Mesenchymal stem cell (in vitro differentiated cells and primary cell): ENCODE results near the gene EGR1.

ENCODE experiments used
- DNase-seq: peaks from one replicate; pipeline ENCODE4 v3.0.0-alpha.2; 2013
- H2AFZ ChIP-seq: one replicate; pipeline ENCODE4 v1.6.1; 2013; ENCODE audit warnings: low read depth, mild to moderate bottlenecking, control low read depth, inconsistent platforms, low read length, moderate library complexity
- H2AK5ac ChIP-seq: 2 replicates; pipeline ENCODE4 v1.6.1; 2013; ENCODE audit warnings: low read length, moderate library complexity, mild to moderate bottlenecking, inconsistent platforms; ENCODE audit not compliant: severe bottlenecking
- H2BK120ac ChIP-seq: one replicate; pipeline ENCODE4 v1.6.1; 2013; ENCODE audit warnings: low read depth, mild to moderate bottlenecking, inconsistent platforms, low read length, moderate library complexity
- H2BK12ac ChIP-seq, 2 experiments: one replicate each; pipeline ENCODE4 v1.6.1; 2013; ENCODE audit warnings: inconsistent platforms in 2 of 2, low read length in 2 of 2, mild to moderate bottlenecking in 2 of 2, moderate library complexity in 2 of 2, control low read depth in 1 of 2
- H2BK15ac ChIP-seq: one replicate; pipeline ENCODE4 v1.6.1; 2013; ENCODE audit warnings: mild to moderate bottlenecking, low read depth, inconsistent platforms; ENCODE audit not compliant: poor library complexity, severe bottlenecking
- H2BK5ac ChIP-seq: 2 replicates; pipeline ENCODE4 v1.6.1; 2013; ENCODE audit warnings: low read depth, mild to moderate bottlenecking, low read length, control low read depth, inconsistent platforms; ENCODE audit not compliant: poor library complexity, severe bottlenecking
- H3K14ac ChIP-seq, 2 experiments: one replicate each; pipeline ENCODE4 v1.6.1; 2013; ENCODE audit warnings: inconsistent platforms in 2 of 2, low read length in 2 of 2, control low read depth in 1 of 2, mild to moderate bottlenecking in 1 of 2, moderate library complexity in 1 of 2
- H3K18ac ChIP-seq, 2 experiments: one replicate each; pipeline ENCODE4 v1.6.1; 2013; ENCODE audit warnings: inconsistent platforms in 2 of 2, low read length in 2 of 2, control low read depth in 1 of 2, low read depth in 1 of 2, mild to moderate bottlenecking in 1 of 2
- H3K23ac ChIP-seq, 2 experiments: one replicate each; pipeline ENCODE4 v1.6.1; 2013; ENCODE audit warnings: inconsistent platforms in 2 of 2, low read length in 2 of 2, mild to moderate bottlenecking in 2 of 2, moderate library complexity in 2 of 2, control low read depth in 1 of 2
- H3K27ac ChIP-seq: 2 replicates; pipeline ENCODE4 v1.5.1; 2013; ENCODE audit warnings: mild to moderate bottlenecking, moderate library complexity, low read length, control low read depth, inconsistent platforms; ENCODE audit not compliant: poor library complexity, severe bottlenecking
- H3K27me3 ChIP-seq, 2 experiments: 2 replicates each; pipeline versions ENCODE4 v1.6.1 to v1.7.0; 2013; ENCODE audit warnings: low read length in 2 of 2, mild to moderate bottlenecking in 2 of 2, moderate library complexity in 2 of 2, control low read depth in 1 of 2, inconsistent platforms in 1 of 2; ENCODE audit not compliant: control insufficient read depth in 1 of 2, insufficient read depth in 1 of 2
- H3K36me3 ChIP-seq, 2 experiments: 2 replicates each; pipeline versions ENCODE4 v1.6.1 to v1.7.0; 2013; ENCODE audit warnings: low read length in 2 of 2, control low read depth in 1 of 2, inconsistent platforms in 1 of 2, low read depth in 1 of 2, mild to moderate bottlenecking in 1 of 2; ENCODE audit not compliant: insufficient read depth in 2 of 2, control insufficient read depth in 1 of 2
- H3K4ac ChIP-seq, 2 experiments: one replicate each; pipeline ENCODE4 v1.6.1; 2013; ENCODE audit warnings: inconsistent platforms in 2 of 2, low read length in 2 of 2, mild to moderate bottlenecking in 2 of 2, moderate library complexity in 2 of 2, control low read depth in 1 of 2, low read depth in 1 of 2
- H3K4me1 ChIP-seq: 2 replicates; pipeline ENCODE4 v1.6.1; 2013; ENCODE audit warnings: low read depth, low read length, control low read depth; ENCODE audit not compliant: control insufficient read depth, insufficient read depth
- H3K4me2 ChIP-seq: 2 replicates; pipeline ENCODE4 v1.6.1; 2013; ENCODE audit warnings: low read length, mild to moderate bottlenecking, inconsistent platforms; ENCODE audit not compliant: poor library complexity, severe bottlenecking
- H3K4me3 ChIP-seq, 2 experiments: 2 replicates each; pipeline versions ENCODE4 v1.5.1 to v1.7.0; 2013; ENCODE audit warnings: low read length in 2 of 2, mild to moderate bottlenecking in 2 of 2, control low read depth in 1 of 2, low read depth in 1 of 2; ENCODE audit not compliant: insufficient read depth in 1 of 2
- H3K79me1 ChIP-seq: replicated peaks from 2 replicates; pipeline ENCODE4 v1.6.1; 2013; ENCODE audit warnings: mild to moderate bottlenecking, control low read depth, low read length, inconsistent platforms; ENCODE audit not compliant: poor library complexity, severe bottlenecking
- H3K9ac ChIP-seq: 2 replicates; pipeline ENCODE4 v1.7.0; 2013; ENCODE audit warnings: mild to moderate bottlenecking, low read length, moderate library complexity
- H3K9me3 ChIP-seq: 2 replicates; pipeline ENCODE4 v1.7.0; 2013; ENCODE audit warnings: mild to moderate bottlenecking, low read length; ENCODE audit not compliant: control insufficient read depth
- H4K8ac ChIP-seq: one replicate; pipeline ENCODE4 v1.6.1; 2013; ENCODE audit warnings: inconsistent platforms, mild to moderate bottlenecking, low read length, moderate library complexity
- H4K91ac ChIP-seq: one replicate; pipeline ENCODE4 v1.6.1; 2013; ENCODE audit warnings: mild to moderate bottlenecking, low read length, inconsistent platforms
- WGBS: methylation state at CpG from one replicate; pipeline ENCODE4 v1.1.7; 2013; ENCODE audit warnings: mixed read lengths; 5-methylcytosine and 5-hydroxymethylcytosine counted together

EGR1 gene

GRCh38 chr5:138444774-138445546 is 20.3 kb upstream of the EGR1 start:
- no peak overlapping the region for H3K23ac ChIP-seq
- H3K4me1 ChIP-seq = peaks cover 16% of the 10 kb centered on the region
- H2BK12ac ChIP-seq = no peak overlapping the region
- no peaks in the 10 kb centered on the region for H3K9me3 ChIP-seq
- DNase-seq = no peak
- no peak overlapping the region for H4K91ac ChIP-seq
- peaks cover 0 to 4% of the 10 kb centered on the region in 2 experiments for H3K27me3 ChIP-seq
- H3K4me3 ChIP-seq = no peak overlapping the region
- H4K8ac ChIP-seq = no peak overlapping the region
- no peak overlapping the region for H2BK120ac ChIP-seq
- no peak overlapping the region for H2AFZ ChIP-seq
- no peak overlapping the region for H2BK15ac ChIP-seq
- H3K36me3 ChIP-seq = peaks cover 0 to 8% of the 10 kb centered on the region in 2 experiments
- H3K79me1 ChIP-seq = no peaks in the 10 kb centered on the region
- H3K9ac ChIP-seq = no peak overlapping the region
- no peak overlapping the region for H2BK5ac ChIP-seq
- no peak overlapping the region for H3K18ac ChIP-seq
- no peak overlapping the region for H3K4me2 ChIP-seq
- WGBS = 94% methylated on average over 22 of the region's 22 CpGs
- no peak overlapping the region for H3K27ac ChIP-seq
- H3K14ac ChIP-seq = no peak overlapping the region
- no peak overlapping the region for H2AK5ac ChIP-seq
- H3K4ac ChIP-seq = no peak overlapping the region

DNA sequence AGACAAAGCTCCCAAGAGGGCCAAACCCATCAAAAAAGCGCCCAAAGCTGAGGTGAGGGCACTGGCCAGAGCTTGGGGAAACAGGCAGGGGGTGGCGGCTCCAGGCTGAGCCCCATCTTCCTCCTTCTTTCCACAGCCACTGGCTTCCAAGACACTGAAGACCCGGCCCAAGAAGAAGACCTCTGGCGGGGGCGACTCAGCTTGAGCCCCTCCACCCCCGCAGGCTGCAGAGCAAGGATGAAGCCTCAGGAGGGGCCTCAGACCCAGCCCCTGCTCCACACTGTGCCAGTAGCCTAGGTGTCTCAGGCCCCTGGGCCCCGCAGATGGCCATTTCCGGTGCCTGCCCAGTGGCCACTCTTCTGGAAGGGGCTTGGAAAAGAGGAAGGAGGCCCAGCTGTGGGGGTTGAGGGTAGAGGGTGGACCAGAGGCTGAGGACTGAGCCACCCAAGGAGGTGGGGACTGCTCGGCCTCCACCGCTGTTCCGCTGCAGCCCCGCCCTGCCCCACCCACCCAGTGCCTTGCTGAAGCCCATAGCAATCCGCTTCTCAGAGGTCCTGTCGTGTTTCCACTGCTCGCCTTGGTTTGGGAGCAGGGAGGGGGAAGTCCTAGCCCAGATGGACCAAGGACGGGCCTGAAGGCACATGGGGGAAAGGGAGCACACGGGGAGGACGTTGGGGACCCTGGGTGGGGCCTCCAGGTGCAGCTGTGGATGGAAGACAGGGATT is 19.6 kb upstream of the EGR1 start:
- Histone ChIP-seq H3K4me1 (peaks cover 15% of the 10 kb centered on the region), H3K4me2 (no peak overlapping the region), H3K79me1 (no peaks in the 10 kb centered on the region), H3K27me3 (peaks cover 0 to 4% of the 10 kb centered on the region in 2 experiments), H3K18ac (no peak overlapping the region), H3K36me3 (peaks cover 0 to 8% of the 10 kb centered on the region in 2 experiments), H3K9me3 (no peaks in the 10 kb centered on the region), H4K8ac (no peak overlapping the region), H3K14ac (no peak overlapping the region), H2BK12ac (no peak overlapping the region), H4K91ac (no peak overlapping the region), H3K4me3 (no peak overlapping the region), H3K23ac (no peak overlapping the region), H3K9ac (no peak overlapping the region), H3K4ac (no peak overlapping the region), H2BK5ac (no peak overlapping the region), H3K27ac (no peak overlapping the region), H2AFZ (no peak overlapping the region), H2AK5ac (no peak overlapping the region), H2BK120ac (no peak overlapping the region), H2BK15ac (no peak overlapping the region)
- no peak for DNase-seq
- 79% methylated on average over 18 of the region's 18 CpGs for WGBS

DNA sequence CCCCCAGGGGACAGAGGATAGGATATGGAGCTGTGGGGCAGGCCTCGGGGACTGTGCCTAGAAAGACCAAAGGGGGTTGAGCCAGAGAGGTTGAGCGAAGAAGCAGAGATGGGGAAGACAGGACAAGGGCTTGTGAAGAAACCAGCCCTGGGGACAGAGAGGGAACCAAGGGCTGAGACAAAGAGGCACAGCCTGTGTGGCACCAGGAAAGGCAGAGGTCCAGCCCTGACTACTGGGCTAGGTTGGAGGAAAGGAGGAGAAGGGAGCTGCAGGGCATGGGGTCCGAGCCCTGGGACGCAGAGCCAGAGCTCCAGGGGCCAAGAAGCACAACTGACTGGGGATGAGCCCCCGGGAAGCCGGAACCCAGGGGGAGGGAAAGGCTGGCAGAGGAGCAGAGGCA is 17.2 kb upstream of the EGR1 start:
- no peak overlapping the region for H3K27ac ChIP-seq
- no peak overlapping the region for H2BK12ac ChIP-seq
- H3K79me1 ChIP-seq = no peaks in the 10 kb centered on the region
- H2BK5ac ChIP-seq = no peak overlapping the region
- no peak overlapping the region for H3K9ac ChIP-seq
- no peak overlapping the region for H2BK15ac ChIP-seq
- H3K4ac ChIP-seq = no peak overlapping the region
- no peak overlapping the region for H4K8ac ChIP-seq
- H2AK5ac ChIP-seq = no peak overlapping the region
- no peak for DNase-seq
- no peak overlapping the region for H3K14ac ChIP-seq
- H3K18ac ChIP-seq = no peak overlapping the region
- H2AFZ ChIP-seq = no peak overlapping the region
- no peak overlapping the region for H2BK120ac ChIP-seq
- H3K9me3 ChIP-seq = no peaks in the 10 kb centered on the region
- no peak overlapping the region for H3K4me2 ChIP-seq
- no peak overlapping the region for H4K91ac ChIP-seq
- no peak overlapping the region for H3K23ac ChIP-seq
- H3K36me3 ChIP-seq = peaks cover 0 to 8% of the 10 kb centered on the region in 2 experiments
- peaks cover 15% of the 10 kb centered on the region for H3K4me1 ChIP-seq
- WGBS = 87% methylated on average over 6 of the region's 6 CpGs
- H3K27me3 ChIP-seq = peaks cover 0 to 4% of the 10 kb centered on the region in 2 experiments
- H3K4me3 ChIP-seq = no peak overlapping the region
